ENCODE data around the gene ACTBL2.
"Not testable (repeated sequence)": the region's sequence is repeated elsewhere in the genome, so short reads cannot be mapped to it uniquely, and the experiment has no call there.

ACTBL2 gene

DNA sequence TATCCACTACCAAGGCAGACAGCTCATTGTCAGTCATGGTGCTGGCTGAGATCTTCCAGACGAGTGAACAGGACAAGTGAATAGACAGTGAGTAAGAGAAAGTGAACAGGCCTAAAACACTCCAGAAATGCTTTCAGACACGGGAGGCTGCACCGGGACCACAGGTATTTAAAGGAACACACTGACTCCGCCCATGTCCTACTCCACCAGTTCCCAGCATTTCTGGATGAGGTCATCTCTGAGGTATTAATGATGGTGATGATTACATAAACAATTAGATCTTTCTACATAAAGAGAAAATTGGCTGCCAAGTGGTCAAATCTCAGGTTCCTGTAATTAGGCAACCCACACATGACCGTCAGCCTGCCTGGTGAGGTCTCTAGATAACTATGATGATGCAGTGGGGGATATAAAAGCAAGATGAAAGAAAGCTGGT is at the start of gene ACTBL2:
Gene ACTBL2 (minus strand): TSS at position 141 of the 436 bp plus-strand sequence. CDS start 104 bp downstream, at position 37.
- DNase-seq, result peak; percentile 49

DNA sequence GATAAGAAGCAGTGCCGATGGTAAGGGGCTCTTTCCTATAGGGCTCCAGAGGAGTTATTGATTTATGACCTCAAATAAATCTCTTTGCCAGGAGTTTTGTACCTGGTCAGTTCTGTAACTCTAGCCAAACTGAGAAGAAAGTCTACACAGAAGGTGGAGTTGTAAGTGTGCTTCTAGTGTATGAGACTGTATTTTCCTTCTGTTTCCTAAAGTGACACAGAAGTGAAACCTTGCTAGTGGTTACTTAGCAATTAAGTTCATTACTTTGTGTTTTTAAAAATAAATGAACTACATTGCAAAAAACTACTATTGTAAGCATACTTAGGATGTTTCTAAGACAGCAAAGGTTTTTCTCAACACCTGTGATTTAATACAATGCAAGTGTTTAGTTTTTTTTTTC is 48.7 kb upstream of the ACTBL2 start:
- DNase-seq, result no peak

DNA sequence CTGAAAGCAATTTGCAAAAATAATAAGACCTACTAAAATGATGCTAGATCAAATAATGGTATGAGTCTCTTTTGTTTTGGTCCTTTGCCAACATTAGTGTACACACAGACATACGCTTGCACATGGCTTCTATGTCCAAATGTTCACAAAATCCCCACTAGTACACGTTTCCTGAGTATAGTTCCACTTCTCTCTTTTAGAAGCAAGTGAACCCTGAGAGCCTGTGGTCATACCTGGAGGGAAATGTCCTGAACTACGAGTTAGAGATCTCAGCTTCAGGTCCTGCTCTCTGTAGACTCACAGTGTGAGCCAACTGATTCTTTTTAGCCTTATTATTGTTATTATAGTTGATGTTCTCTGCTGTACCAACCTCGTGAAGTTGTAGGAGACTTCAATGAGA is 47.3 kb upstream of the ACTBL2 start:
- DNase-seq, result no peak

DNA sequence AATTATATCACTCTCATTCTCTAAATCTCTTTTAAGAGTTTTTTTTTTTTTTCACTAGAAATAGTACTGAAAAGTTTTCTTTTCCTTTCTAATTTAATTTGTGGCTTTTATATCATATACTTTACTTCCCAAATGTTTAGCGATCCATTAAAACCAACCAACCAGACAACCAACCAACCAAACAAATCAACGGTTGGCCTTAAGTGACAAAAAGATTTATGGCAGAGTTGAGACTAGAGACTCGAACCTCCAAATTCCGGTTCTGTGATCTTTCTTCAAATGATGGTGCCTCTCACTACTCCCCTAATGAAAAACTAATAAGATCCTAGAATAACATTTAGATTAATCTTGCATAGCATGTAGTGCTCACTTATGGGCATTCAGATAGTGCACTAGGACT is 45.3 kb upstream of the ACTBL2 start:
- DNase-seq, result no peak

DNA sequence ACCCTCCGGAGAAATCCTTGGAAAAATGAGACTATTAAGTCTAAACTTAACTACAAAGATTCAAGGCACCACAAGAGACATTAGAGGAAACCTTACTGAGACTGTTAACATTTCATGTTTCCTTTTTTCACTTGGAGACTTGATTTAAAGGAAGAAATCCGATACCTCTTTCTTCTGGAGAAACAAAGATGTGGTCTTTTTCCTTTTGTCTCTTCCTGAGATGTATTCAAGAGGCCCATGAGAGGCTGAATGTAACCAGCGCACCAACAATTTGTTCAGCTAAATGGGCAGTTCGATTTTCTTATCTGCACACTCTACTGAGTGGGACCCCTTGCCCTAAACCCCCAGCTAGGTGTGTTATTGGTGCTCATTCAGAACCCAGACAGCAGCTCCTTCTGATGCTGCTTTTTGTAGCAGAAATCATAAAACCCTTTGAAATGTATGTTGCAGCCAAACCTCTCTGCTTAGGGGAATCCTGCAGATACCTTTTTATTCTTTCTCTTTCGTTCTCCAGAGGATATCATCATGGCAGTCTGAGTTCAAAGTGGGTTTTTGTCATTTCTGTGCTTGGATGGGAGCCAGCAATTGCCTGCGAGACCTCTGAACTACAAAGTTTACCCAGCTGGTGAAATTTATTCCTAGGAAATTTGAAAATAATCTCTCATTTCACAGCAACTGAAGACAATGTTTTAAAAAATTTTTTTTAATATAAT is 41.9 kb upstream of the ACTBL2 start:
- DNase-seq, result no peak

DNA sequence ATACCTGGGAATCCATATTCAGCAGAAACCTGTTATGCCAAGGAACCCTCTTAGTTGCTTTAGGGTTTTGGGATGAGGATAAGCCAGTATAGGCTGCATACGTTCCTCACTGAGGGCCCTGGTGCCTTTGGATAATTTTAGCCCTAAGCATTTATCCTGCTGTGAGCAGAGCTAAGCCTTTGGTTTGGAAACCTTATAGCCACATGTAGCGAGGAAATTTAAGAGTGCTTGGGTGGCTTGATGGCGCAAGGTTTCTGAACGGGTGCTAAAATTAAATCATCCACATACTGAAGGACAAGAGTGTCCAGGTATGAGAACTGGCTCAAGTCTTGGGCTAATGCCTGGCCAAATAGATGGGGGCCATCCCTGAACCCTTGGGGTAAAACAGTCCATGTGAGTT is 39.9 kb upstream of the ACTBL2 start:
- DNase-seq, result not testable (repeated sequence)

DNA sequence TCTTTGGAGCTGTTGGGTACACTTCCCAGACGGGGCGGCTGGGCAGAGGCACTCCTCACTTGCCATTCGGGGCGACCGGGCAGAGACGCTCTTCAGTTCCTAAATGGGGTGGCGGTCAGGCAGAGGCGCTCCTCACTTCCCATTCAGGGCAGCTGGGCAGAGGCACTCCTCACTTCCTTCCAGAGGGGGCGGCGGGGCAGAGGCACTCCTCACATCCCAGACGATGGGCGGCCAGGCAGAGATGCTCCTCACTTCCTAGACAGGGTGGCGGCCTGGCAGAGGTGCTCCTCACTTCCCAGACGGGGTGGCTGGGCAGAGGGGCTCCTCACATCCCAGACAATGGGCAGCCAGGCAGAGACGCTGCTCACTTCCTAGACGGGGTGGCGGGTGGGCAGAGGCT is 35.8 kb upstream of the ACTBL2 start:
- not testable (repeated sequence) for DNase-seq

DNA sequence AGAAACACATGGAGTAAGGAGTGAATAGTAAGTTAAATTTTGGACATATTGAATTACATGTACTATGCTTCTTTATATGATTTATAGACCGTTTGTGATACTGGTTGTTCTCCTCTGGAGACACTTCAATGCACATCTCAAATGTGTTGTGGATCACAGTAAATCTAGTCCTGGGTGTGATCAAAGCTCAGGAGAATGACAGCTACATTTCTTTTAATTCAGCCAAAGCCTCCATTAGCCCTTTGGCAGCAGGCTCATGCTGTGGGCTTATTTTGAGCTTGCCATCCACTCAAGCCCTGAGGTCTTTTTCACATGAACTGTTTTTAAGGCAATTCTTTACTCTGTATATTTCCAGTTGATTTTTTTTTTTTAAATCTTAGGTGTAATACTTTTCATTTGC is 34.6 kb upstream of the ACTBL2 start:
- no peak for DNase-seq

DNA sequence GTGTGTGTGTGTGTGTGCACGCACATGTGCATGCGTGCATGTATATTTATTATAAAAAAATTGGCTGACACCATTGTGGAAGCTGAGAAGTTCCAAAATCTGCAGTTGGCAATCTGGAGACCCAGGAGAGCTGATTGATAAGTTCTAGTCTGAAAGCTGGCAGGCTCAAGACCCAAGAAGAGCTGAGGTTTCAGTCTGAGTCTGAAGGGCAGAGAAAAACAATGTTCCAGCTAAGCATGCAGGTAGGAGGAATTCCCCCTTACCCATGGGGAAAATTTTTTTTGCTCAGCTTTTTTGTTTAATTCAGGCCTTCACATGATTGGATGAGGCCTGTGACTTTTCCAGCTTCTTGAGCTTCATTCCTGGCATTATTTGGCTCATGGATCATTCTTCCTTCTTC is 31.2 kb upstream of the ACTBL2 start:
- no peak for DNase-seq

DNA sequence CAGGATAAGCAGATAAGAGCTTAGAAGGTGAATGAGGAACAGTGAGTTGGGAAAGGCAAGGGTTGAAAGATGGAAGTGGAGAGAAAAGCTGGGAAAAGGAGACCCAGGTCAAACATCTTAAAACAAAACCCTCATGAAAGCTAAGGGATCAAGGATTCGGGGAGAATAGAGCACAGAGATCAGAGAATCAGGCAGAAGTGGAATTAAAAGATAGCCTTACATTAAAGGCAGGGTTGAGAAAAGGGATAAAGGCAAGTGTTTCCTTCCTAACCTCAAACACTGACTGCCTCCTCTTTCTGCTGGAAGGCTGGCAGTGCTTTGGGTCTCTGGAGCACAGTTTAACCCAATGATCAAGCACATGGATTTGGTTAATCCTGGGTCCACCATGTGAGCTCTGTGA is 28.7 kb upstream of the ACTBL2 start:
- no peak for DNase-seq

DNA sequence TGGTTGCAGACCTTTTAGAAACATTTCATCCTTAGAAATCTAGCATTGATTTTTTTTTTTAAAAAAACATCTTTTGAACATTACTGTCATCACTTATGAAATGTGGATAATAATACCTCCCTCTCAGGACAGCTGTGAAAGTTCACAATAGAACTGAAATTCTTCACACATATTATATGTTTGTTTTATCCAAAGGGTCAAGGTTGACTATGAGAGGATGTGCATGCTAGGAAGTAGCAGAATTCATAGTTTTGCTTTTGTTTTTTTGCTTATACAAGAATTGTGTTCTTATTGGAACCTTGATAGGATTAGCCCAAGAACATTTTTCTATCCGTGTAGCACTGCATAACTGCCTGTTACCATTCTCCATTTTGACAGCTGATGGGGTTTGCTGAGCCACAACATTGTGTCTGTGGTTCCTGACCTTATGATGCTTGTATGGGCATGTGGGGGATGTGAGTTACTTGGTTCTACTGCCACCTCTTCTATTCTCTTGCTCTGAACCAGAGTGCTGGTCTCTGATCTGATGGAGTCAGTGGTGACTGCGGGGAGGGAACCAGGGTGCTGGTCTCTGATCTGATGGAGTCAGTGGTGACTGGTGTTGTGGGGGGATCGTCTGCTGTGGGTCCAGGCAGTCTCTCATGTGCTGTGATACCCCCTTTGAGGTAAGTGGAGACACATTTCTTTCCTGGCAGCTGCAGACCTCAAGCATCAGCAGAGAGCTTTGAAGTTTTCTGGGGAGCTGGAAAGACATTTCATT is 27.1 kb upstream of the ACTBL2 start:
- no peak for DNase-seq

DNA sequence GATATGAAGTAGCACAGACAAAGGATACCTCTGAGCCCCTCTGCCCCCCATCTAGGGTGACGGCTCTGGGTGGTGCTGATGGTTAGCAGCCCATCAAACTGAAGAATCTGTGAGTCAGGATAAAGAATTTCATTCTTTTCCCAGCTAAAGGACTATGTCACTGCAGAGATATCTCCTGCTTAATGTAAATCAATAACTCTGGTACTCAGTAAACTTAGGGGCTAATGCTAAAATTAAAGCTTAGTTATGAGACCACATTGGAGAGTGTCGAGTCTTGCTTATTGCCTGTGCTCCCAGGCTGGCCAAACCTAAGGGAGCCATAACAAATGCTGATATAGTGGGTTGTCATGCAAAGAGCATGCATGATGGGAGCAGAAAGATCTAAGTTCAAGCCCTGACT is 25.6 kb upstream of the ACTBL2 start:
- DNase-seq, result no peak

DNA sequence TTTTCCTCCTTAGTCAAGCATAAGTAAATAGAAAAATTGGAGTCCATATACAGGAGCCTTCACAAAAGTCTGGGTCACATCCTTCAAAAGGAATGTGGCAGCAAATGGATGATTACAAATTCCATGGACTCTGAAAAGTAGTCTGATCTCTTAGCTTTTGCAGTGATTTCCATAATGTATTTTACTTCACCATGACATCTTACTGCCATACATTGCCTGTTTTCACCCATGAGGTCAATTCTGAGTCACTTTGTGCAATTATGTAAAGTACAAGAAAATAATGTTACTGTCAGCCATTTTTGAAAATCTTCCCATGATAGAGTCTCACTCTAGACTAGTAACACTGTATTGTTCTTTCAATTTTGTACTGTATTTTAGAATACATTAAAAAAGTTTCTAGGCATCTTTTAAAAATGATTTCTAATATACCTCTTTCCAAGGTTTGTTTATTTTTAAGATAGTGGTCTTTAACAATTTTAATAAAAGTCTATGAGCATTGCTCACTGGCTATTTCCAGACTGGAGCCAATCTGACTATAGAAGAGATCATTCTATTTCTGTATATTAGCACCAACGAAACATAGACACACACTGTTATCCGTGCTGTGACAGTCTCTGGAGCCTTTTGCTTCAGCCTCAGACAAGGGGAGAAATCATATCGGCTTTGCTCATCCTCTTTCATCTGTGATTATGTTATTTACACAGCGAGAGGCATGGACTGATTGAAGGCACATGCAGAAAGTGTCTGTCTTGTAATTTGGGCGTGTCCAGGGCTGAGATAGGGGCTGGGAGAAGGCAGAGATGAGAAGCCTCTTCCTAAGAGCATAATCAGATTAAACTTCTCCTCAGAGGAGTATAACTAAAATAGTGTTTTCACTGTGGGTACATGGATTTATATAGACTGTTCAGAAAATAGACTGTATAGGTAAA is 22.9 kb upstream of the ACTBL2 start:
- no peak for DNase-seq

DNA sequence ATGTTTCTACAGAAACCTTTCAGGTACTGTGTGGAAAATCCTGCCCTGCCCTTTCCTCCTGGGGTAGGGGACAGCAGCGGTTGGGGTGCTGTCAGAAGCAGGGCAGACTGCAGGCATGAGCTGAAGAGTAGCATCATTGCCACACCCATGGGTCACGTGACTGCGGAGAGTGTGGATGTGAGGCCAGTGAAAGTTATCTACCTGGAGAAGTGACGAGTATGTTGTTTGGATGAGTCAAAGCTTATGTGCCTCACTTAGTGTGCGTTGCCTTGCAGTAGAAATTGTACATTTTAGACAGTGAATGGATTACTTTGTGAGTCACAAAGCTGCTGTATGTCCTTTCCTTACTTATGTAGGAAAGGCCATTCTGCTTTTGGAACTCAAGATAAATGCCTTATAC is 21.7 kb upstream of the ACTBL2 start:
- DNase-seq, result no peak

DNA sequence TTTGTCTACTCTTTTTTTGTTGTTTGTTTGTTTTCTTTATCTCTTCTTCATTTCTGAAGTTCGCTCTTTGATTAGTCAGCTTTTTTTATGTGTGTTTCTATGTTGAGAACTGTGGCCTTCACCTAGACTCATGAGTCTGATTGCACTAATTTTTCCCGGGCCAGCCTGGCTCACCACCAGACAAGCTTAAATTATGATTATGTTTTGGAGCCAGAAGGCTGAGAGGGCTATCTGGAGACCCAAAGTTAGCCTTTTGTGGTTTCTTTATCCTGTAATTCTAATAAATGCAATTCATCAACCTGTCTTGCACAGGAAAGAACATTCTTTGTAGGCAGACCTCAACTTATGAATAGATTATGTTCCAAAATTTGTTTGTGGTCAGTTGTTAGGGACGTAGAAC is 20.8 kb upstream of the ACTBL2 start:
- no peak for DNase-seq

DNA sequence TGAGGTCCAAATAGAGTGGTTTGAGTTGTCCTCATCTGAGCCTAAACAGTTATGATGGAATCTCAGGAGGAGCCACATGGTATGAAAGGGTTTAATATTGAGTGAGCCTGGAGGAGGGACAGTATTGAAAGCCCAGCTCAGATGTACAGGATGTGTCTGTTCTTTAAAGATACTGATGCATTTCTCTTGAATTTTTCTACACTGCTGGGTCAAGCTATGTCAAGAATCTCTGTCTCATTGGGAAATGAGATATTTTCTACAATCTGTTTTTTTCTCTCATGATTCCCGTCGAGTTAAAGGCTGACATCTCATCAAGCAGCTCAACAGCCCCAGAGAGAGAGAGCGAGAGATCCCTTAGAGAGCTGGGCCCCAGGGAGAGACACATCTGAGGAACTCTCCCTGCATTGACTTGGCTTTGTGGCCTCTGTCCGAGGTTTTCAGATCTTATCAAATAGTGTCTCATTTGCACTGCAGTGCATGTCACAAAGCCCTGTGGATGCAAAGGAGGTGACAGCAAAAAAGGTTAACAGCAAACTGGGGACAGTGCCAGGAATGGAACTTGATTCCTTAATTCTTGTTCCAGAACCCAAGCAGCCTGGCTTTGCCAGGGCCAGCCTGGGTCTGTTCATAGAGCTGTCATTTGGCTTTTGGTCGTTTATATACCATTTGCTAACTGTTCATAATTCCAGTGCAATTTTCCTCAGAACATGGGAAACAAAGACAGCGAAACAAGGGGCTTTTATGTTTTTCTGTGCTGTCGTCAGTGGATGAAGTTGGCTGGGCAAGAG is 19.0 kb upstream of the ACTBL2 start:
- no peak for DNase-seq

DNA sequence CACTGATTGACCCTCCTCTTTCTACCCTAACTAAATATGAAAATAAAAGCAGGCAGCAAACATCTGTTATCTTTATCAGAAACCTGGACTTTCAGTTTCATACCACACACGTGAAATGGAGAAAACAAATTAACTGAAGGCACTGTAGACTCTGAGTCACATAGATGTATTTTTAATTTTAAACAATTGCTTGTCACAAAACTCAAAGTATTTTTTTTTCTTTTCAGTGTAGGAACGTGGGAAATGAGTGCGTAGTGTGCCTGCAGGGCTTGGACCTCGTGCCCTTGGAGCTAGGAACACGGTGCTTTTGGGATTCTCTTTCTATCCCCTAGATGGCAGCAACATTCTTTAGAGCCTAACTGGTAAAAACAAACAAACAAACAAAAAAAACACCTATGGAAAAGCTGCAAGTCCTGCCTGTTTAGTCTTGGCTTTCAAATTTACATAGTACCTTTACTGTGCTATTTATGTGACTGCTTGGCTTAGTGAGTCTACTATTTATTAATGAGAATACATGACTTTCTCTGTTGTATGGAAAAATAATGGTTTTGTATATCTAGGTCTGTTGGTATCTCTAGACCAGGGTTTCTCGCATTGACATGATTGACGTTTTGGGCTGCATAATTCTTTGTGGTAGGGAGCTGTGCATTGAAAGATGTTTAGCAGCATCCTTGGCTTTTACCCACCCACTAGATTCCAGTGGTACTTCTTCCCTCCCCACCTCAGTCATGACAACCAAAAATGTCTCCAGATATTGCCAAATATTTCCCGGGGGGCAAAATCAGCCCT is 16.8 kb upstream of the ACTBL2 start:
- peak; percentile 58 for DNase-seq

DNA sequence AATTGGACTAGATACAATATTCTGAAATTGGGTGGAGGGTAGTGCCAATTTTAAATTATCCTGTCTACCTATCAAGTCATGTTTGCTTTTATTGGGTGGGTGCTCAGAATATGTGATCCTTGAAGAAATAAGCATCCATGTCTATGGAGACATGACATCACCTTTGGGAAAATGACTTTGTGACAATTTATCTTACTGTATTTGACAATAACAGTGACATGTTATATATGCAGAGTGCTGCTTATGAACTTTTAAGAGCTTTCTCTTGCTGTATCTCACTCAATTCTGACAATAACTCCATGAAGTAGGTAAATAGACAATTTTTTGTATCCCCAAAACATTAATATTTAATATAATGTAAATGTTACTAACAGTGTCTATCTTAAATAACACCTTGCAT is 15.1 kb upstream of the ACTBL2 start:
- DNase-seq, result no peak

DNA sequence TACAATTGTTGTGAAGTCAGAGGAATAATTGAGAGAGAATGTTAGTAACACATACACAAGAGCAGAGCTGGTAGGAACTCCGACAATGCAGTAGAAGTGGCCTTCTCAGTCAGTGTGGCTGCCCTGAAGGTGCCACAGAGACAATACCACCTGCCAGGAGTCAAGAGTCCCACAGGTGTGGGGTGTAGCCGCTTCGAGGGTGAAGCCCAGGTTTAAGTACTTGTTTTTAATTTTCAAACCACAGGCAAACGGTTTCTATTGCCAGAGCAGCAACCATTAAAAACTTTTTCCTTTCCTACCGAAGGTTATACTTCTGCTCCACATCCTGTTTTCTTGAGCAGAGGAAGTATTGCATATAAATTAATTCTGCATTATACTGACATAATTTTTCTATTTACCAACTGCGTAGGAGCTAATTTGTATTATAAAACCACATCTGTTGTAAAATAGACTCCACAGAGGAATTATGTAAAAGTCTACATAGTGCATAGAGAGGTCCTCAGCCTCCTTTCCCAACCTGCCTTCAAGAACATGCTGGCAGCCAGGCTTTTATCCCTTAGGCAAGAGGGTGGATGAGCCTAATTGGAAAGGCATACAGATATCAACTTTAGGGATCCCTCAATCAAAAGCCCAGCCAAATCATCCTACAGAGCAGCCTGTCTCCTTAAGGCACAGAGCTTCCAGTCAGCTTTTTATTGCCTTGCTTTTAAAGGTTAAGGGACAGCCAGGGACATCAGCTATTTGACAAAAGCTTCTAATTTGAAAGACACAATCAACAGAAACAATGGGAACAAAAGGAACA is 12.9 kb upstream of the ACTBL2 start:
- no peak for DNase-seq
